Right lobe of liver (tissue), 4 donors: ENCODE results near the gene LAMC1.

Experiments
- CTCF ChIP-seq, 4 donors: fragments of 200-600 bp in 3 of 4; fragments of 450-650 bp in 1 of 4; IDR thresholded peaks; one replicate each; pipeline versions ENCODE4 v1.5.1 to v1.8.0; 2016 to 2022; ENCODE audit warnings: antibody characterized with exemption in 4 of 4, mild to moderate bottlenecking in 2 of 4
- POLR2A ChIP-seq: fragments of 450-650 bp; IDR thresholded peaks from one replicate; pipeline ENCODE4 v1.6.1; 2017; ENCODE audit warnings: antibody characterized with exemption, mild to moderate bottlenecking
- donor health status: DM: no; HTN: no; CAD: no.
- donor health status: DM: no; HTN: no; CAD: no.
- donor health status: DM: no; HTN: yes; CAD: no.

DNA sequence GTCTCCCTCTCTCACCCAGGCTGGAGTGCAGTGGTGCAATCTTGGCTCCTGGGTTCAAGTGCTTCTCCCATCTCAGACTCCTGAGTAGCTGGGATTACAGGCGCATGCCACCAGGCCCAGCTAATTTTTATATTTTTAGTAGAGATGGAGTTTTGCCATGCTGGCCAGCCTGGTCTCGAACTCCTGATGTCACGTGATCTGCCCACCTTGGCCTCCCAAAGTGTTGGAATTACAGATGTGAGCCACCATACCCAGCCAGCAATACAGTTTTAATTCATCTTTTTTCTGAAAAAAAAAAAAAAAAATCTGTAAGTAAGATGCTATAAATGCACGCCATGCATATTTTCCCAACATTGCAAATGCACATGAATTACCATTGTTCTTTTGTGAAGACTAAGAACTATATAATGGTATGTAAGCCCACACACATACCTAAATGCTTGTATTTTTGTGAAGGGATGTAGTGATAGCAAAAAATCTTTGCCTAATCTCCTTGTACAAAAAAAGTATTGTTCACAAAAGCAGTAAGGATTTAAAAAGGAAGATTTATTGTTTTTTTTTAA, 170.8 kb downstream of the LAMC1 start:
- TF ChIP-seq CTCF (IDR thresholded peaks at IDR 0.05), result no peak
- no peak for TF ChIP-seq POLR2A
